ENCODE data around the gene HIF3A.

Gene HIF3A

GRCh38 chr19:46385636-46386035 lies 88.8 kb downstream of the HIF3A start:
- DNase-seq: no peak

- DNase-seq: no peak
These were observed 89.3 kb downstream of the HIF3A start for GRCh38 chr19:46386151-46386550.

GRCh38 chr19:46386996-46387712 lies 90.3 kb downstream of the HIF3A start:
- no peak for DNase-seq

- DNase-seq: no peak
These were observed 90.9 kb downstream of the HIF3A start for GRCh38 chr19:46387713-46388130.

GRCh38 chr19:46388311-46389095 lies 91.7 kb downstream of the HIF3A start:
- DNase-seq: no peak

GRCh38 chr19:46390121-46390858 lies 93.4 kb downstream of the HIF3A start:
- no peak for DNase-seq

GRCh38 chr19:46390866-46391265 lies 94.0 kb downstream of the HIF3A start:
- DNase-seq: no peak

- no peak for DNase-seq
These were observed 94.7 kb downstream of the HIF3A start for GRCh38 chr19:46391296-46392251.

GRCh38 chr19:46392252-46392801 lies 95.5 kb downstream of the HIF3A start:
- no peak for DNase-seq

GRCh38 chr19:46392837-46393236 lies 96.0 kb downstream of the HIF3A start:
- no peak for DNase-seq
